Stimulated activated CD8-positive, alpha-beta memory T cell treated with anti-CD3 and anti-CD28 coated beads, Interleukin-15, amount 100 ng/mL, for 4 hours (primary cell): ENCODE results near the gene TTI1.
A peak's percentile ranks its signal among the peaks of the same experiment; 100 is the strongest.

Source experiments
- DNase-seq, 2 donors: peaks; one replicate each; pipeline ENCODE4 v3.0.0-alpha.2; 2020; ENCODE audit warnings: low read depth in 2 of 2

The TTI1 gene

GRCh38 chr20:38033330-38034107 lies at the start of gene TTI1, which contains the start of gene RPRD1B:
TTI1 (minus strand) TSS chr20:38033456; CDS start chr20:38013816, 19,640 bp downstream.
RPRD1B (plus strand) TSS chr20:38033746; CDS start chr20:38033948, 202 bp downstream.
- DNase-seq, result peak; percentile 79 to 83

- no peak for DNase-seq
Observed at GRCh38 chr20:38082894-38083293, 49.6 kb upstream of the TTI1 start.

- no peak for DNase-seq
Observed at GRCh38 chr20:38081575-38081974, 48.3 kb upstream of the TTI1 start.

- no peak for DNase-seq
Observed at GRCh38 chr20:38079353-38079752, 46.1 kb upstream of the TTI1 start.

- DNase-seq, result no peak
Observed at GRCh38 chr20:38078084-38078483, 44.8 kb upstream of the TTI1 start.

GRCh38 chr20:38076548-38076947 lies 43.3 kb upstream of the TTI1 start:
- DNase-seq, result no peak

- no peak for DNase-seq
Observed at GRCh38 chr20:38075161-38075998, 42.1 kb upstream of the TTI1 start.

- DNase-seq, result no peak
Observed at GRCh38 chr20:38073307-38074071, 40.2 kb upstream of the TTI1 start.

- DNase-seq, result no peak
Observed at GRCh38 chr20:38072898-38073297, 39.6 kb upstream of the TTI1 start.

GRCh38 chr20:38067717-38068365 lies 34.6 kb upstream of the TTI1 start:
- DNase-seq, result no peak

GRCh38 chr20:38066969-38067716 lies 33.9 kb upstream of the TTI1 start:
- no peak for DNase-seq

- DNase-seq, result no peak
Observed at GRCh38 chr20:38065764-38066375, 32.6 kb upstream of the TTI1 start.

GRCh38 chr20:38063911-38064530 lies 30.8 kb upstream of the TTI1 start:
- DNase-seq, result no peak

- no peak for DNase-seq
Observed at GRCh38 chr20:38062890-38063289, 29.6 kb upstream of the TTI1 start.

- DNase-seq, result no peak
Observed at GRCh38 chr20:38061109-38061508, 27.9 kb upstream of the TTI1 start.

- no peak for DNase-seq
Observed at GRCh38 chr20:38060536-38060935, 27.3 kb upstream of the TTI1 start.

- no peak for DNase-seq
Observed at GRCh38 chr20:38059832-38060231, 26.6 kb upstream of the TTI1 start.

GRCh38 chr20:38057351-38057972 lies 24.2 kb upstream of the TTI1 start:
- DNase-seq, result peak; percentile 30 to 34

GRCh38 chr20:38055848-38056247 lies 22.6 kb upstream of the TTI1 start:
- no peak for DNase-seq
